GM18951 (cell line): ENCODE measurements around the gene SHC1.

ENCODE experiments used
- POLR2A ChIP-seq: IDR thresholded peaks from 4 replicates; pipeline ENCODE4 v1.6.1; 2011; ENCODE audit warnings: mild to moderate bottlenecking; ENCODE audit not compliant: insufficient read length, insufficient read depth; ENCODE audit errors: extremely low read depth
- in situ Hi-C: fragments of 300-500 bp; cut with MboI; formaldehyde crosslinking; loops from one replicate; pipeline ENCODE4 v1.12.0; 2022; ENCODE audit warnings: low sequenced_read_pairs, mixed read lengths, inconsistent platforms; ENCODE audit not compliant: unreplicated experiment

Gene SHC1

DNA sequence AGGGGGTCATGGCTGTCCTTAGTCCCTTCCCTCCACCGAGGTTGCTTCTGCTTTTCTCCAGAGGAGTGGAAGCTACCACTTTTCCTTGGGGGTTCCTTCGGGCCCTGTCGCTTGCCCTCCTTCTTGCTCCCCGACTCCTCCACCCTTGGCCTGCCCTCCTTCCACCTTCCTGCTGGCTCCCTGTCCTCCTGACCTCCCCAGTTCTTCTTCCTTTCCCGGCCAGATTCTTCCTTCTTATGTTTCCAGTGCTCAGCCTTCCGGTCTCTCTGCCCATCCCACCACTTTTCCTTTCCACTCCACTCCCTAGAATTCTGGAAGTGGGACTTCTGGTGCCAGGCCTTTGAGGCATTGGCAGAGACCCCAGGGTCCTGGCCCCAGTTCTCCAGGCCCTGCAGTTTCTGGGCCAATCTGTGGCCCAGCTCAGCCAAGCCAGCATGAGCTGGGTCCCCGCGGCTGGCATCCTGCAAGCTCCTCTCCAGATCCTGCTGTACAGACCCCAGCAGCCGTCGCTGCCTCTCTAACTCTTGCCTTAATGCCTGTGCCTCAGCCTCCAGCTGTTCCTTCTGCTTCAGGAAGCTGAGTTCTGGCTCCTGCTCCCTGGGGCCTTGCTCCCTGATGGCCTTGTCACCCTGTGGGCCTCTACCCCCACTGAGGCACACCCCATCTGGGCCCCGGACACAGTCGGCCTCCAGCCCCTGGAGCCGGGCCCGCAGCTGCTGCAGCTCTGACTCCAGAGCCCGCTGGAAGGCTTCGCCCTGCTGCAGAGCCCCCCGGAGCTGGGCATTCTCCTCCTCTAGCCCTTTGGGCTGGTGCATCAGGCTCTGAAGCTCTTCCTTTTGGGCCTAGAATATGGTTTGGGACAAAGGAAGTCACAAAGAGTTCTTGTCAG lies 24.3 kb downstream of the SHC1 start:
- no peak for TF ChIP-seq POLR2A
- in situ Hi-C loops = no loop called here

DNA sequence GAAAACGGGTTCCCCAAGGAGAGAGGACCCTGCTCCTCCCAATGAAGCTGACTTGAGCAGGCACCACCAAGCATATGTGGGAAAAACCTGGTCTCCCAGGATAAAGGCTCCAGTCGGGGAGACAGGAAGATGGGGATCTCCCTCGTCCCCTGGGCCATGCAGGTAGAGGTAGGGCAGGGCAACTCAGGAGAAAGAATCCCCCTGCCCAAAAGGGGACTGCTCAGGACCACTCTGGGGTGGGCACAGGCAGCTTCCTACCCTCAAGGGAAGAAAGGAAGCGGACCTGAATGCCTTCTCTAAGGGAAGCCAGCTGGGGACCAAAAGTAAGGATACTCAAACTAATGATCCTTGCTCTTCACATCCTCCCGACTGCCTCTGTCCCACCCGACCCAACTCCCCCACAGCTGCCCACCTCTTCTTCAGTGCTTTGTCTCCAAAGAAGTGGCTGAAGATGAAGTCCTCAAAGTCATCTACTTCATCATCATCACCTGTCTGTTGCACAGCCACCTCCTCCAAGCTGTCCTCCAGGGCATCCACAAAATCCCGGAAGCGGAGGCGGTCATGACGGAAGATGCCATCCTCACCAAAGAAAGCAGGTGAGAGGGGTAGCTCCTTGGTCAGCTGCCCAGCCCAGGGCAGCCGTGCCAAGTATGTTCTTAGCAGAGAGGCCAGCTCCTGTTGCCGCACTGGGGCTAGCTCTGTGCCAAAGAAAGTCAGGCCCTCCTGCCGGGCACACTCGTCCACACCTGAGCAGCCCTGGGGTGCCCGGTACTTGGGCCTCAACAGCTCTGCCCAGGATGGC lies 25.2 kb downstream of the SHC1 start:
- in situ Hi-C loops = no loop called here
- no peak for TF ChIP-seq POLR2A

DNA sequence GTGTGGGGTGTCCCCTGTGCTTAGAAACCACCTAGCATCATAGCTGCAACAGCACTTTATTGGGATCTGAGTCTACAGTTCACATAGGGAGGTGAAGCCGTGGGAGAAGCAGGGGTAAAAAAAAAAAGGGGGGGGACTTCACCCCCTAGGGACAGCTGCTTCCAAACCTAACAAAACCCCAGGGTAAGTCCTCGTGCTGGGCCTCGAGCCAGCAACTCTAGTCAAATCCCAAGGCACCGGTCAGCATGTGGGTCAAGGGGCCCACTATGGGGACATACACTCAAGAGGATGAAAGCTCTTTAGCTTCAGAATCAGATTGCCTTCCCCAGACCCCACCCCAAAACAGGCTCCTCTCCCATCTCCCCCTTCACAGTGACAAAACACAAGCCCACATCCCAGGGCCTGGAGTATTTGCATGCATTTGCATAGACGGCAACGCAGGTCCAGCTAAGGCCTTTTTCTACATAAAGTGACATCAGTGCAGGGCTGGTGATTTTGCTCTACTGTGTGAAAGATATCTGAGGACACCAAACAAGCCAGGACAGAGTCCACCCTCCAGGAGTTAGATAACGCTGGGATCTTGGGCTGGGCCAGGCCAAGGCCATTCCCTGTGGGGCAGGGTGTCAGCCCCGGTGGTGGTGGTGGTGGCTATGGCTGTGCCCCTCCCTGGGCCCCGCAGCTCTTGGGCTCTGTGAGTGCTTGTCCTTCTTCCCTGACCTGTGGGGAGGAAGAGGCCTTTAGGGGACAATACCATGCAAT lies 26.0 kb downstream of the SHC1 start:
- in situ Hi-C loops = no loop called here
- TF ChIP-seq POLR2A = no peak

DNA sequence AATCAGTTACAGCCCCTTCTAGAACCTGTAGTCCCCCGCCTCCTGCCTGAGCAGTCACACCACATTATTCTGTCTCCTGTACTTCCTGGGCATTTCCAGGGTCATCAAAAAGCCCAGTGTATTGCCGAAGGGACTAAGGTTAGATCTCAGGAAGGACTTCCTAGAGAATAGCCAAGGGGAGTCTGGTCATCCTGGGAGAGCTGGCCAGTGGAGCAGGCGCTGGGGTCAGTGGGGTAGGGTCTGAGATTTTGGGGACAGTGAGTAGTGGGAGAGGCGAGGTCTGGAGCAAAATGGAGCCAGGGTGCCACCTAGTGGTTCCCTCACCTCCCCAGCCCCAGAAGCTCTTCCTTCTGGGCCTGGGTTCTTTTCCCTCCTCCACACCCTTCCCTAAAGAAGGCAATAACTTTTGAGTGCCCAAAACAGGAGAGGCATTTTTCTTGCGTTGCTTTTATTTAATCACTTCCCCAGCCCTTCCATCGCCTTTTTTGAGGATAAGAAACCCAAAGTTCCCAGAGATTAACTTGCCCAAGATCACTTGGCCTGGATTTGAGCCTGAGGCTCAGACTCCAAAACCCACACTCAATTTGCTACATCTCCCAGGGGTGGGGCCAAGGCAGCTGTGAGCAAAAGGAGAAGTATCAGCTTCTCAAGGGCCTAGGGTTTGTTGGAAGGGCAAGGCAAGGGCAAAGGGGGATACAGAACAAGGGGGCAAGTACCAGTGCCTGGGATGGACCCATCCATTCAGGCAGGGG lies 26.7 kb downstream of the SHC1 start:
- TF ChIP-seq POLR2A = no peak
- in situ Hi-C loops = no loop called here

DNA sequence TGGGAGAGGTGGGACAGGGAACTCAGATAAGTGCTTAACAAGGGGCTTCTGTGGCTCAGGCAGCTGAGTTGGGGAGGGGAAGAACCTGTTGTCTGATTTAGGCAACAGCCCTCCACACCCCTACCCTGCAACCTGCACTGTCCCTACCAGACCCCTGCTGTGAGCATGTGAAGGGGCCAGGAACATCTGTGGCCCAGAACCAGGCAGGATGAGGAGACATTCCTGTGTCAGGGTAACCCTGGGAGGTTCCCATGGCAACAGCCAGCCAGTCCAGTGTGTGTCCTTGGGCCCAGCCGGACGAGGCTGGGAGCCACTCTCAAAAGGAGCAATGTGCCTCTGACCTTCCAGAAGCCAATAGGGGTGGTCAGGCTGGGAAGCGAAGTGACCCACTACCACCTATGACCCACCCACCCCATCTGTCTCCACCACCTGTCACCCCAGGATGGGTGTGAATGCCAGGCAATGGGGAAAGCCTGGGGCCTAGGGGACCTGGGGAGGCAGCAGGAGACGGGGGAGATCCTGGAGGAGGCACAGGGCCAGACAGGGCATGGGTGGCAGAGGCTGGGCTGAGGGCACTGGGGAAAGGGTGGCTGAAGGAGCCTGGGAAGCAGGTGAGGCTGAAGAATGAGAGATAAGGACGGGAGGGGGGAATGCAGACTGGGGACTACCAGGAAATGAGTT lies 29.1 kb downstream of the SHC1 start:
- in situ Hi-C loops = no loop called here

DNA sequence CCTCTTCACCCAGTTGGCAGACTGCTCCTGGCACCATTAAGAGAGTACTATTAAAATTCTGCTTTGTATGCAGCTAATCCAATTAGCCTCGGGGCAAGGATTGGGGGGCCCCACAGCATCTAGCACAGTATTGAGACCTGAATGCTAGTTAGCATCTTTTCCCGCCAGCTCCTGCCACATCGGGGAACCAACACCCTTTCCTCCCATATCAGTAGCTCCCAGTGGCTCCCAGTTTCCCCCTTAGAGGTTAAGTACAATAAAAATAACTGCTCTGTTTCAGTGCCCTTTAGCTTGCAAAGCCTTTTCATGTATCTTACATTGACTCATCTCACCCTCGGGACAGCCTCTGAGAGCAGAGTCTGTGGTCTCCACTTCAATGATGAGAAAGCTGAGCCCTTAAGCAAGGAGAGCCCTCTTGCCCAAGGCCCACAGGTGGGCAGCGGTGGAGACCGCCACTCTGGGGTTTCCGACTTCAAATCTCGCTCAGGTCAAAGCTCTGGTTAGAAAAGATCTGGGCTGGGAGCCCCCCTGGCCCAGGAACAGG lies 29.8 kb downstream of the SHC1 start:
- TF ChIP-seq POLR2A = no peak
- in situ Hi-C loops = no loop called here

More for the DNA sequence above, 29.1 kb downstream of the SHC1 start:
- no peak for TF ChIP-seq POLR2A

DNA sequence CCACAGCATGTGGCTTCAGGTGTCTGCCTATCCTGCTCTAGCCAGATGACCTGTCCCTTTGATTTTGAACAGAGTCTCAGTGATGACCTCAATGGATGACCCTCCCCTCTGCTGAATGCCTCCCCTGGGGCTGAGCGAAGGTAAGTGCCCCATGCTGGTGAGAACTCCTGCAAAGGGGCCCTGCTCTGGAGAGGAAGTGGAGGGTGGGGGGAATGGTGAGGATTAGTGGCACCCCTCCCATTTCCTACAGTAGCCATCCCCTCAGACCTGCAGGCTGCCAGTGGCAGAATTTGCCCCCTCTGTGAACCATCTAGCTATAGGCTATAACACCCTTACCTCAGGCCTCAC lies 30.4 kb downstream of the SHC1 start:
- in situ Hi-C loops = no loop called here
- TF ChIP-seq POLR2A = no peak

DNA sequence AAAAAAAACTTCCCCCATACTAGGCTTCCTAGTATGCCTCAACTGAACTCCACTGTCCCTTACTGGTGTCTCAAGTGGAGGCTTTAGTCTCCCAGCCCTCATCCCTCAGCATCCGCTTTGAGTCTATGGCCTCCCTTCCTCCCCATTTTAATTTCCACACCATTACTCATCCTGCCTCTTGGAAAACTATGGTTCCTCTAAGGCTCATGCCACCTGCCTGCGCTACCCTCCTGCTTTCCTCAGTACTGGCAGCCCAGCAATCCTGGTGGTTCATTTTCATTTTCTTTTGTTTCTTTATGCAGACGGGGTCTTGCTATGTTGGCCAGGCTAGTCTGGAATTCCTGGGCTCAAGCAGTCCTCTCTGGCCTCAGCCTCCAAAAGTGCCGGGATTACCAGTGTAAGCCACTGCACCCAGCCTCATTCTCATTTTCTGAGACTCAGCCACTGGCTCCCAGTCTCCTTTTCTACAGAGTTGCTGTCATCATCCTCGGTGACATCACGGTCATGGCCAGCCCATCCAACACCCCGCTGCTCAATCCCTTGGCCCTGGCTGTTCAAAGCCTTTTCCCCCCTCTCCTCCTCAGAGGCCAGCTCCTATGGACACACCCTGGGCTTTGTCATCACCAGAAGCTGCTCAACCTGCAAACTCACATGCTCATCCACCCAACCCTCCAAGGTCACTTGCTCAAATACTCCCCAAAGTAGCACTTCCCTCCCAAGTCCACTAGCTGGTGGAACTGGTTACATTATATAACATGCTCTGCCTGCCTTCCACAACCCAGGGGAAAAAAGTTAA lies 31.7 kb downstream of the SHC1 start:
- TF ChIP-seq POLR2A = no peak

DNA sequence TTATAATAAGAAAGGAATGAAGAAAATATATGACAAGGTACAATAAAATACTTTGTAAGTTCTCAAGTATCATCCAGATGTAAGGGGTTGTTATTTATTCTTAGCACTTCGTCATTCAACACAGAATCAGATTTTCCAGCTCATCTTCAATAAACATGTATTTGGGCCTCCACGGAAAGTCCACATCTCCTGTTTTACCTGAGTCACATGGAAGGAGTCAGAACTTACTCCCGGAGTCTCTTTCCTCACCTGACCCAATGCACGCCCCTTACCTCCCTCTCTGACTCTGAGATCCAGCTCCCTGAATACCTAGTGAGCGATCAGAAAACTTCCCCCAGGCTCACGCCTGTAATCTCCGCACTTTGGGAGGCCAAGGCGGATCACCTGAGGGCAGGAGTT lies 32.6 kb downstream of the SHC1 start:
- in situ Hi-C loops = no loop called here
- TF ChIP-seq POLR2A = no peak

More for the DNA sequence above, 31.7 kb downstream of the SHC1 start:
- in situ Hi-C loops = no loop called here

DNA sequence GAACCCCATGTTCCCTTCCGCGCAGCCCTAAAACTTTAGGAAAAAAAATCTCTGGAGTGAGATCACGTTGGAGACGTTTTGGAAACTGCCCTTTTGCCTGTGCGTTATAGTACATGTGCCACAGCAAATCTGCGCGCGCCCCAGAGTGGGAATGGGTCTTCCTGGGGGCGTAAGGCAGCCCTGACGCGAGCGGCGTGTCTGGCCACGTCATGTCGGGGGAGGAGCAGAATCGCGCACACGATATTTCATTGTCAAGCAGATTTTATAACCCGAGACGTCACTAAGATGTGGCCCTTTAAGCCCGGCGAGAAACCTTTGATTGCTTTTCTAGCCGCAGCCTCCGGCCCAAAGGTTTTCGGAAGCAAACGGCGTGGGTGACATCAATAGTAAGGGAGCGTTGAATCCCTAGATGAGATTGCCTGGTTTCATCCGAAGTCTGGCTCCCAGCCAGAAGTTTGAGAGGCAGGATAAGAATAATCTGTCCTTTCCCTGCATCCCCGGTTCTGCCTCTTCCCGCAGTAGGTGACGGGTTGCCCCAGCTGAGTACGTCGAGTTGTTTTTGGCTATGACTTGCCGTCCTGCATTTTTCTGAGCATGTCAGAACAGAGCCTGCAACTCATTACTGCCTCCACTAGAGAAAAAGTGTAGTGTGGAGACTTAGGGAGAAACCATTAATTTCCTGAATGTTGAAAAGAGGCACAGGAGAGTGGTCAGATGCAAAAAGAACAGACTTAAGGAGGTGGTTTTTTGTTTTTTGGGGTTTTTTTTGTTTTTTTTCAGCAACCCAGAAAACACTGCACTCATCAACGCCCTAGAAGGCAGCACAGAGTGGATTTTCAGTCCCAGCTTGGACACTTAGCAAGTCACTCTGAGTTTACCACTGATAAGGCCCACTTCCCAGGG lies 33.2 kb downstream of the SHC1 start:
- TF ChIP-seq POLR2A = peak; percentile 50
- in situ Hi-C loops = no loop called here
